ENCODE results near the gene SZT2. TPM values are rescaled to one million over a fixed set of nuclear protein-coding genes. Genes with fewer than 3 reads are reported as not detected.

Gene SZT2
- total and polyA plus RNA-seq, 7 experiments from 2014 or later, result 4.4 to 153 (median 114) TPM

DNA sequence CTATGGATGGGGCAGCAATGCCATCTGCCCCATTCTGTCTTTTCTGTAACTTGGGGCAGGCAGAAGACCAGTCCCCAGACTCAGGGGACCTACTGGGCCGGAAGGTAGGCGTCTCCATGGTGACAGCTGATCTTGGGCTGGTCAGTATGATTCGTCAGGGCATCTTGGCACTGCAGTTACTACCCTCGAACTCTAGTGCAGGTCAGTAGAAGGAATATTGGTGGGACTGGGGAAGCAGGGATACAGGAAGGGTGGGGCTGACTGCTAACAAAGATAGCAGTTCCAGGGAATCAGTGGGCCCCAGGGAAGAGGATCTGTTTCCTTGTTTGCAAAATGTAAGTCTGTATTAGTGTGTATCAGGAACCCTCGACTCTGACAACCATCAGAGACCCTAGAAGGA, 26.2 kb downstream of the SZT2 start:
- Mint-ChIP-seq H3K27ac (no peak overlapping the region), H3K27me3 (no peaks in the 10 kb centered on the region), H3K9me3 (no peaks in the 10 kb centered on the region), H3K36me3 (peaks cover 4 to 18% (median 15%) of the 10 kb centered on the region in 5 donors), H3K4me1 (peaks cover 0 to 10% (median 3%) of the 10 kb centered on the region in 7 donors), H3K4me3 (no peak overlapping the region)
- Histone ChIP-seq H3K9me3 (ENCODE audit: control insufficient read depth in 2 of 3, low read length in 3 of 3) (no peaks in the 10 kb centered on the region), H3K4me1 (ENCODE audit: control insufficient read depth in 2 of 2, insufficient read depth in 2 of 2, low read length in 2 of 2) (no peaks in the 10 kb centered on the region), H3K4me3 (ENCODE audit: low read length) (no peak overlapping the region), H3K27me3 (ENCODE audit: control insufficient read depth in 2 of 2, insufficient read depth in 2 of 2, low read length in 2 of 2) (no peaks in the 10 kb centered on the region), H3K27ac (ENCODE audit: low read depth, low read length) (no peak overlapping the region), H3K36me3 (ENCODE audit: control insufficient read depth in 2 of 3, insufficient read depth in 3 of 3, low read length in 3 of 3) (peaks cover 4 to 61% (median 30%) of the 10 kb centered on the region in 3 experiments)
- ChIA-PET CTCF (interaction anchor here (1.1 to 4.1 kb wide), 3 partner anchors 182 to 192 kb away, joined by 3 to 60 read pairs (median 16); no protein-coding TSS in a partner anchor), POLR2A (interaction anchor here (2.1 kb wide), 1 partner anchor 189 kb away, joined by 10 read pairs; no protein-coding TSS in a partner anchor)
- no peak for ATAC-seq
- intact Hi-C loops (cut with micrococcal nuclease), result no loop called here
- DNase-seq, result no peak

DNA sequence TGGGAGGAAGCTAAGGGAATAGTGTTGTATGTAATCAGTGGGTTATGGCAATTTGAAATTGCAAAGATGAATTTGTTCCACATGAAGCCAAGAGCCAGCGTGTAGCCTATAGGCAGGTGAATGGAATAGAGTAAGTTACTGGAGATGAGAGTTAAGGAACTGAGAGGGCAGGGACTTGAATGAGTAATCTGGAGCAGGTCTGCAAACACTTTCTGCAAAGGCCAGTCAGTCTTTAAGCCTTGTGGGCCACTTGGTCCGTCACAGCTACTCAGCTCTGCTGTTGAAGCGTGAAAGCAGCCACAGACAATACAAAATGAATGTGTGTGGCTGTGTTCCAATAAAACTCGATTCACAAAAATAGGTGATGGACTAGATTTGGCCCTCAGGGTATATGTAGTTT, 29.2 kb downstream of the SZT2 start:
- Histone ChIP-seq H3K4me1 (ENCODE audit: control insufficient read depth in 2 of 2, insufficient read depth in 2 of 2, low read length in 2 of 2) (no peaks in the 10 kb centered on the region), H3K27me3 (ENCODE audit: control insufficient read depth in 2 of 2, insufficient read depth in 2 of 2, low read length in 2 of 2) (no peaks in the 10 kb centered on the region), H3K27ac (ENCODE audit: low read depth, low read length) (no peak overlapping the region), H3K9me3 (ENCODE audit: control insufficient read depth in 2 of 3, low read length in 3 of 3) (no peaks in the 10 kb centered on the region), H3K36me3 (ENCODE audit: control insufficient read depth in 2 of 3, insufficient read depth in 3 of 3, low read length in 3 of 3) (peaks cover 8 to 88% (median 32%) of the 10 kb centered on the region in 3 experiments), H3K4me3 (ENCODE audit: low read length) (no peak overlapping the region)
- Mint-ChIP-seq H3K27ac (no peak overlapping the region), H3K36me3 (peaks cover 4 to 27% (median 16%) of the 10 kb centered on the region in 5 donors), H3K4me3 (no peak overlapping the region), H3K27me3 (no peaks in the 10 kb centered on the region), H3K4me1 (peaks cover 0 to 12% (median 6%) of the 10 kb centered on the region in 7 donors), H3K9me3 (no peaks in the 10 kb centered on the region)
- POLR2A ChIA-PET, result no interaction called here
- ATAC-seq (no peak), DNase-seq (no peak)
- intact Hi-C loops (cut with micrococcal nuclease), result no loop called here
- CTCF ChIA-PET, result interaction anchor here (0.5 to 2.3 kb wide), 3 partner anchors 181 to 665 kb away, joined by 3 to 9 read pairs (median 4); no protein-coding TSS in a partner anchor

- Mint-ChIP-seq H3K4me3 (no peak overlapping the region), H3K27ac (no peak overlapping the region), H3K27me3 (no peaks in the 10 kb centered on the region), H3K4me1 (peaks cover 0 to 8% (median 2%) of the 10 kb centered on the region in 7 donors), H3K9me3 (no peaks in the 10 kb centered on the region), H3K36me3 (peaks cover 4 to 23% (median 12%) of the 10 kb centered on the region in 5 donors)
- no peak overlapping the region for H3K27ac ChIP-seq (ENCODE audit: low read depth, low read length)
- no peak overlapping the region for H3K4me3 ChIP-seq (ENCODE audit: low read length)
- no peaks in the 10 kb centered on the region for H3K9me3 ChIP-seq (ENCODE audit: control insufficient read depth in 2 of 3, low read length in 3 of 3)
- no peak for DNase-seq
- intact Hi-C loops (cut with micrococcal nuclease), result no loop called here
- no peak for ATAC-seq
- no peaks in the 10 kb centered on the region for H3K27me3 ChIP-seq (ENCODE audit: control insufficient read depth in 2 of 2, insufficient read depth in 2 of 2, low read length in 2 of 2)
- ChIA-PET POLR2A (no interaction called here), CTCF (interaction anchor here (2.3 kb wide), 1 partner anchor 193 kb away, joined by 9 read pairs; no protein-coding TSS in a partner anchor)
- H3K4me1 ChIP-seq (ENCODE audit: control insufficient read depth in 2 of 2, insufficient read depth in 2 of 2, low read length in 2 of 2), result no peaks in the 10 kb centered on the region
- peaks cover 8 to 98% (median 32%) of the 10 kb centered on the region in 3 experiments for H3K36me3 ChIP-seq (ENCODE audit: control insufficient read depth in 2 of 3, insufficient read depth in 3 of 3, low read length in 3 of 3)
Measured at GRCh38 chr1:43419627-43420425, 30.1 kb downstream of the SZT2 start.

DNA sequence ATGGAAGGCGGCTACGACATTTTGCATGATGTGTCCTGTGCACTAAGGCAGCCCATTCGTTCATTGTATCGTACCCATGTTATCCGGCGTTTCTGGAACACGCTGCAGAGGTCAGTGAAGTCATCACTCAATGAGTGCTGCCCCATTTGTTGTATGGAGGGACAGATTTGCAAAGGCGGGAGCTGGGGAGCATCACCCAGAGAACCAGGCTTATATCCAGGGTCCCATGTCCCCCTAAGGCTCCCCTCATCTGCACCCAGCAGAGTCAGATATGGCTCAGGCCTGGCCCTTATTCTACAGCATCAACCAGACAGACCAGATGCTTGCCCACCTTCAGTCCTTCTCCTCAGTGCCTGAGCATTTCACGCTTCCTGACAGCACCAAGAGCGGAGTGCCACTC, 31.2 kb downstream of the SZT2 start:
- ChIA-PET CTCF (no interaction called here), POLR2A (no interaction called here)
- no peaks in the 10 kb centered on the region for H3K27me3 ChIP-seq (ENCODE audit: control insufficient read depth in 2 of 2, insufficient read depth in 2 of 2, low read length in 2 of 2)
- H3K4me3 Mint-ChIP-seq, result no peak overlapping the region
- H3K9me3 ChIP-seq (ENCODE audit: control insufficient read depth in 2 of 3, low read length in 3 of 3), result no peaks in the 10 kb centered on the region
- H3K4me1 Mint-ChIP-seq, result peaks cover 0 to 7% (median 0%) of the 10 kb centered on the region in 7 donors
- intact Hi-C loops (cut with micrococcal nuclease), result no loop called here
- H3K36me3 ChIP-seq (ENCODE audit: control insufficient read depth in 2 of 3, insufficient read depth in 3 of 3, low read length in 3 of 3), result peaks cover 8 to 98% (median 34%) of the 10 kb centered on the region in 3 experiments
- no peaks in the 10 kb centered on the region for H3K4me1 ChIP-seq (ENCODE audit: control insufficient read depth in 2 of 2, insufficient read depth in 2 of 2, low read length in 2 of 2)
- H3K9me3 Mint-ChIP-seq, result no peaks in the 10 kb centered on the region
- H3K27ac ChIP-seq (ENCODE audit: low read depth, low read length), result no peak overlapping the region
- no peak overlapping the region for H3K4me3 ChIP-seq (ENCODE audit: low read length)
- peaks cover 4 to 22% (median 12%) of the 10 kb centered on the region in 5 donors for H3K36me3 Mint-ChIP-seq
- H3K27me3 Mint-ChIP-seq, result no peaks in the 10 kb centered on the region
- H3K27ac Mint-ChIP-seq, result no peak overlapping the region
- DNase-seq (no peak), ATAC-seq (no peak)

DNA sequence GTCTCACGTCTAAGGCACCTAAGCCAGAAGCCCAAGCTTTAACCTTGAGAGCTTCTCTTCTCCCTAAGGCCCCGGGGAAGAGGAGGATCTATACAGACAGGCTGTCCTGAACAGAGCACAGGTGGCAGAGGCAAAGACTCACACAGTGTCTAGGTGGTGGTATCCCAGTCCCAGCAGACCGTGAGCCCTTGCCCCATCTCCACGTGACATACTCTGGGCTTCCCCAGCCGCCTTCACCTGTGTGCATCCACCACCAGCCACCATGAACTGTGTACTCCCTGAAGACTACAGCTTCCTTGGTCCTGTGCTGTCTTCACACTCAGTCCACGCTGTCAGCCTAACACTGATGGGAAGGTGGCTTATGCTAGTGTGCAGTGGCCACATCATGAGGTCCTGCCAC, 31.7 kb downstream of the SZT2 start:
- Mint-ChIP-seq H3K36me3 (peaks cover 4 to 22% (median 12%) of the 10 kb centered on the region in 5 donors), H3K9me3 (no peaks in the 10 kb centered on the region), H3K4me1 (peaks cover 0 to 7% (median 0%) of the 10 kb centered on the region in 7 donors), H3K27ac (no peak overlapping the region), H3K27me3 (no peaks in the 10 kb centered on the region), H3K4me3 (no peak overlapping the region)
- POLR2A ChIA-PET, result no interaction called here
- Histone ChIP-seq H3K27me3 (ENCODE audit: control insufficient read depth in 2 of 2, insufficient read depth in 2 of 2, low read length in 2 of 2) (no peaks in the 10 kb centered on the region), H3K36me3 (ENCODE audit: control insufficient read depth in 2 of 3, insufficient read depth in 3 of 3, low read length in 3 of 3) (peaks cover 8 to 98% (median 35%) of the 10 kb centered on the region in 3 experiments), H3K4me1 (ENCODE audit: control insufficient read depth in 2 of 2, insufficient read depth in 2 of 2, low read length in 2 of 2) (no peaks in the 10 kb centered on the region), H3K4me3 (ENCODE audit: low read length) (no peak overlapping the region), H3K9me3 (ENCODE audit: control insufficient read depth in 2 of 3, low read length in 3 of 3) (no peaks in the 10 kb centered on the region), H3K27ac (ENCODE audit: low read depth, low read length) (no peak overlapping the region)
- ATAC-seq (no peak), DNase-seq (no peak)
- CTCF ChIA-PET, result no interaction called here
- intact Hi-C loops (cut with micrococcal nuclease), result no loop called here

- Histone ChIP-seq H3K27me3 (ENCODE audit: control insufficient read depth in 2 of 2, insufficient read depth in 2 of 2, low read length in 2 of 2) (no peaks in the 10 kb centered on the region), H3K4me1 (ENCODE audit: control insufficient read depth in 2 of 2, insufficient read depth in 2 of 2, low read length in 2 of 2) (no peaks in the 10 kb centered on the region), H3K4me3 (ENCODE audit: low read length) (no peak overlapping the region), H3K36me3 (ENCODE audit: control insufficient read depth in 2 of 3, insufficient read depth in 3 of 3, low read length in 3 of 3) (peaks cover 8 to 98% (median 31%) of the 10 kb centered on the region in 3 experiments), H3K27ac (ENCODE audit: low read depth, low read length) (no peak overlapping the region), H3K9me3 (ENCODE audit: control insufficient read depth in 2 of 3, low read length in 3 of 3) (no peaks in the 10 kb centered on the region)
- Mint-ChIP-seq H3K36me3 (peaks cover 11 to 27% (median 17%) of the 10 kb centered on the region in 5 donors), H3K4me3 (no peak overlapping the region), H3K9me3 (no peaks in the 10 kb centered on the region), H3K27ac (peak overlapping the region in 1 of 9 donors; percentile 70), H3K4me1 (peaks cover 0 to 7% (median 0%) of the 10 kb centered on the region in 7 donors), H3K27me3 (no peaks in the 10 kb centered on the region)
- POLR2A ChIA-PET, result interaction anchor here (0.7 kb wide), 1 partner anchor 68 kb away, joined by 3 read pairs; no protein-coding TSS in a partner anchor
- DNase-seq, result no peak
- intact Hi-C loops (cut with micrococcal nuclease), result no loop called here
- CTCF ChIA-PET, result no interaction called here
- ATAC-seq, result no peak
Measured at GRCh38 chr1:43421976-43422750, 32.5 kb downstream of the SZT2 start.
